Measurements from ENCODE around the gene CHST1.

- no peak for TF ChIP-seq CTCF (conservative IDR thresholded peaks at IDR 0.05; ENCODE audit: low read depth, low read length)
- no peak for TF ChIP-seq EZH2phosphoT487 (IDR thresholded peaks at IDR 0.05; ENCODE audit: borderline replicate concordance, low read length)
These were observed 11.0 kb downstream of the CHST1 start for GRCh38 chr11:45654231-45655011.

All from PC-3 (cell line).